Measurements from ENCODE around the gene ZSWIM8. TPM values are rescaled to one million over a fixed set of nuclear protein-coding genes. Genes with fewer than 3 reads are reported as not detected.

Gene ZSWIM8
- total and polyA plus RNA-seq, 2 experiments from 2014 or later, result 20.5 to 30.4 TPM

DNA sequence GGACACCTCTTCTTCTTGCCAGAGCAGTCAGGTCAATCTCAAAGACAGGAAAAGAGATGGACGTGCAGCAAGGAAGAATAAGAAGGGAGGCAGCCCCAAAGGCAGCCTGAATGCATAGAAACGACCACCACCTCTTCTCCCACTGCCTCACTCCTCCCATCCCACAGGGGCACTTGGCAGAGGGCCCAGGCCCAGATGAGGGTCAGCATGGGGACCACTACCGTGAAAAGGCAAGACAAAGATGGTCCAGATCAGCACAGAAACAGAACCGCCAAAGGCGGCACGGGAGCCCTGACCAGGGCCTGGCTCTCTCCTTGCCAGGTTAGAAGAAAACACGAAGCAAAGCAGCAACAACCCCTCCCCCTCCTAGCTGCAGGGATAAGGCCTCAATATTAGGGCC lies 27.9 kb downstream of the ZSWIM8 start (continued):
- TF ChIP-seq, protein P1, sequence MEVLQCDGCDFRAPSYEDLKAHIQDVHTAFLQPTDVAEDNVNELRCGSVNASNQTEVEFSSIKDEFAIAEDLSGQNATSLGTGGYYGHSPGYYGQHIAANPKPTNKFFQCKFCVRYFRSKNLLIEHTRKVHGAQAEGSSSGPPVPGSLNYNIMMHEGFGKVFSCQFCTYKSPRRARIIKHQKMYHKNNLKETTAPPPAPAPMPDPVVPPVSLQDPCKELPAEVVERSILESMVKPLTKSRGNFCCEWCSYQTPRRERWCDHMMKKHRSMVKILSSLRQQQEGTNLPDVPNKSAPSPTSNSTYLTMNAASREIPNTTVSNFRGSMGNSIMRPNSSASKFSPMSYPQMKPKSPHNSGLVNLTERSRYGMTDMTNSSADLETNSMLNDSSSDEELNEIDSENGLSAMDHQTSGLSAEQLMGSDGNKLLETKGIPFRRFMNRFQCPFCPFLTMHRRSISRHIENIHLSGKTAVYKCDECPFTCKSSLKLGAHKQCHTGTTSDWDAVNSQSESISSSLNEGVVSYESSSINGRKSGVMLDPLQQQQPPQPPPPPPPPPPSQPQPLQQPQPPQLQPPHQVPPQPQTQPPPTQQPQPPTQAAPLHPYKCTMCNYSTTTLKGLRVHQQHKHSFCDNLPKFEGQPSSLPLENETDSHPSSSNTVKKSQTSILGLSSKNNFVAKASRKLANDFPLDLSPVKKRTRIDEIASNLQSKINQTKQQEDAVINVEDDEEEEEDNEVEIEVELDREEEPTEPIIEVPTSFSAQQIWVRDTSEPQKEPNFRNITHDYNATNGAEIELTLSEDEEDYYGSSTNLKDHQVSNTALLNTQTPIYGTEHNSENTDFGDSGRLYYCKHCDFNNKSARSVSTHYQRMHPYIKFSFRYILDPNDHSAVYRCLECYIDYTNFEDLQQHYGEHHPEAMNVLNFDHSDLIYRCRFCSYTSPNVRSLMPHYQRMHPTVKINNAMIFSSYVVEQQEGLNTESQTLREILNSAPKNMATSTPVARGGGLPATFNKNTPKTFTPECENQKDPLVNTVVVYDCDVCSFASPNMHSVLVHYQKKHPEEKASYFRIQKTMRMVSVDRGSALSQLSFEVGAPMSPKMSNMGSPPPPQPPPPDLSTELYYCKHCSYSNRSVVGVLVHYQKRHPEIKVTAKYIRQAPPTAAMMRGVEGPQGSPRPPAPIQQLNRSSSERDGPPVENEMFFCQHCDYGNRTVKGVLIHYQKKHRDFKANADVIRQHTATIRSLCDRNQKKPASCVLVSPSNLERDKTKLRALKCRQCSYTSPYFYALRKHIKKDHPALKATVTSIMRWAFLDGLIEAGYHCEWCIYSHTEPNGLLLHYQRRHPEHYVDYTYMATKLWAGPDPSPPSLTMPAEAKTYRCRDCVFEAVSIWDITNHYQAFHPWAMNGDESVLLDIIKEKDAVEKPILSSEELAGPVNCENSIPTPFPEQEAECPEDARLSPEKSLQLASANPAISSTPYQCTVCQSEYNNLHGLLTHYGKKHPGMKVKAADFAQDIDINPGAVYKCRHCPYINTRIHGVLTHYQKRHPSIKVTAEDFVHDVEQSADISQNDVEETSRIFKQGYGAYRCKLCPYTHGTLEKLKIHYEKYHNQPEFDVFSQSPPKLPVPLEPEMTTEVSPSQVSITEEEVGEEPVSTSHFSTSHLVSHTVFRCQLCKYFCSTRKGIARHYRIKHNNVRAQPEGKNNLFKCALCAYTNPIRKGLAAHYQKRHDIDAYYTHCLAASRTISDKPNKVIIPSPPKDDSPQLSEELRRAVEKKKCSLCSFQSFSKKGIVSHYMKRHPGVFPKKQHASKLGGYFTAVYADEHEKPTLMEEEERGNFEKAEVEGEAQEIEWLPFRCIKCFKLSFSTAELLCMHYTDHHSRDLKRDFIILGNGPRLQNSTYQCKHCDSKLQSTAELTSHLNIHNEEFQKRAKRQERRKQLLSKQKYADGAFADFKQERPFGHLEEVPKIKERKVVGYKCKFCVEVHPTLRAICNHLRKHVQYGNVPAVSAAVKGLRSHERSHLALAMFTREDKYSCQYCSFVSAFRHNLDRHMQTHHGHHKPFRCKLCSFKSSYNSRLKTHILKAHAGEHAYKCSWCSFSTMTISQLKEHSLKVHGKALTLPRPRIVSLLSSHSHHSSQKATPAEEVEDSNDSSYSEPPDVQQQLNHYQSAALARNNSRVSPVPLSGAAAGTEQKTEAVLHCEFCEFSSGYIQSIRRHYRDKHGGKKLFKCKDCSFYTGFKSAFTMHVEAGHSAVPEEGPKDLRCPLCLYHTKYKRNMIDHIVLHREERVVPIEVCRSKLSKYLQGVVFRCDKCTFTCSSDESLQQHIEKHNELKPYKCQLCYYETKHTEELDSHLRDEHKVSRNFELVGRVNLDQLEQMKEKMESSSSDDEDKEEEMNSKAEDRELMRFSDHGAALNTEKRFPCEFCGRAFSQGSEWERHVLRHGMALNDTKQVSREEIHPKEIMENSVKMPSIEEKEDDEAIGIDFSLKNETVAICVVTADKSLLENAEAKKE (CRISPR knock-in tag; IDR thresholded peaks at IDR 0.05), result no peak
- TF ChIP-seq, protein P2, sequence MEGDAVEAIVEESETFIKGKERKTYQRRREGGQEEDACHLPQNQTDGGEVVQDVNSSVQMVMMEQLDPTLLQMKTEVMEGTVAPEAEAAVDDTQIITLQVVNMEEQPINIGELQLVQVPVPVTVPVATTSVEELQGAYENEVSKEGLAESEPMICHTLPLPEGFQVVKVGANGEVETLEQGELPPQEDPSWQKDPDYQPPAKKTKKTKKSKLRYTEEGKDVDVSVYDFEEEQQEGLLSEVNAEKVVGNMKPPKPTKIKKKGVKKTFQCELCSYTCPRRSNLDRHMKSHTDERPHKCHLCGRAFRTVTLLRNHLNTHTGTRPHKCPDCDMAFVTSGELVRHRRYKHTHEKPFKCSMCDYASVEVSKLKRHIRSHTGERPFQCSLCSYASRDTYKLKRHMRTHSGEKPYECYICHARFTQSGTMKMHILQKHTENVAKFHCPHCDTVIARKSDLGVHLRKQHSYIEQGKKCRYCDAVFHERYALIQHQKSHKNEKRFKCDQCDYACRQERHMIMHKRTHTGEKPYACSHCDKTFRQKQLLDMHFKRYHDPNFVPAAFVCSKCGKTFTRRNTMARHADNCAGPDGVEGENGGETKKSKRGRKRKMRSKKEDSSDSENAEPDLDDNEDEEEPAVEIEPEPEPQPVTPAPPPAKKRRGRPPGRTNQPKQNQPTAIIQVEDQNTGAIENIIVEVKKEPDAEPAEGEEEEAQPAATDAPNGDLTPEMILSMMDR (conservative IDR thresholded peaks at IDR 0.05; ENCODE audit: low read depth in 2 of 2), result no peak
- TF ChIP-seq JUNB (IDR thresholded peaks at IDR 0.05; ENCODE audit: unreplicated experiment) (no peak), NANOG (IDR thresholded peaks at IDR 0.05; ENCODE audit: borderline replicate concordance) (no peak), STAT1 (IDR thresholded peaks at IDR 0.05; ENCODE audit: unreplicated experiment) (no peak), ZNF114 (CRISPR knock-in tag; IDR thresholded peaks at IDR 0.05) (no peak), EZH2phosphoT487 (IDR thresholded peaks at IDR 0.05; ENCODE audit: unreplicated experiment) (no peak), ZNF331 (CRISPR knock-in tag; IDR thresholded peaks at IDR 0.05; ENCODE audit: low read depth) (no peak)
- TF ChIP-seq, protein P3, sequence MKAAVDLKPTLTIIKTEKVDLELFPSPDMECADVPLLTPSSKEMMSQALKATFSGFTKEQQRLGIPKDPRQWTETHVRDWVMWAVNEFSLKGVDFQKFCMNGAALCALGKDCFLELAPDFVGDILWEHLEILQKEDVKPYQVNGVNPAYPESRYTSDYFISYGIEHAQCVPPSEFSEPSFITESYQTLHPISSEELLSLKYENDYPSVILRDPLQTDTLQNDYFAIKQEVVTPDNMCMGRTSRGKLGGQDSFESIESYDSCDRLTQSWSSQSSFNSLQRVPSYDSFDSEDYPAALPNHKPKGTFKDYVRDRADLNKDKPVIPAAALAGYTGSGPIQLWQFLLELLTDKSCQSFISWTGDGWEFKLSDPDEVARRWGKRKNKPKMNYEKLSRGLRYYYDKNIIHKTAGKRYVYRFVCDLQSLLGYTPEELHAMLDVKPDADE (IDR thresholded peaks at IDR 0.05), result no peak

Measured in GM23338 (cell line).